C4-2B (cell line): Measurements from ENCODE around the gene TLL2.

Source experiments
- ZFX ChIP-seq: fragments of 450-650 bp; IDR thresholded peaks from 2 replicates; pipeline ENCODE4 v1.6.1; 2017
- TF ChIP-seq, protein P1 (sequence below): fragments of 450-650 bp; conservative IDR thresholded peaks from 2 replicates; pipeline ENCODE4 v1.5.1; 2017; ENCODE audit warnings: mild to moderate bottlenecking

DNA sequence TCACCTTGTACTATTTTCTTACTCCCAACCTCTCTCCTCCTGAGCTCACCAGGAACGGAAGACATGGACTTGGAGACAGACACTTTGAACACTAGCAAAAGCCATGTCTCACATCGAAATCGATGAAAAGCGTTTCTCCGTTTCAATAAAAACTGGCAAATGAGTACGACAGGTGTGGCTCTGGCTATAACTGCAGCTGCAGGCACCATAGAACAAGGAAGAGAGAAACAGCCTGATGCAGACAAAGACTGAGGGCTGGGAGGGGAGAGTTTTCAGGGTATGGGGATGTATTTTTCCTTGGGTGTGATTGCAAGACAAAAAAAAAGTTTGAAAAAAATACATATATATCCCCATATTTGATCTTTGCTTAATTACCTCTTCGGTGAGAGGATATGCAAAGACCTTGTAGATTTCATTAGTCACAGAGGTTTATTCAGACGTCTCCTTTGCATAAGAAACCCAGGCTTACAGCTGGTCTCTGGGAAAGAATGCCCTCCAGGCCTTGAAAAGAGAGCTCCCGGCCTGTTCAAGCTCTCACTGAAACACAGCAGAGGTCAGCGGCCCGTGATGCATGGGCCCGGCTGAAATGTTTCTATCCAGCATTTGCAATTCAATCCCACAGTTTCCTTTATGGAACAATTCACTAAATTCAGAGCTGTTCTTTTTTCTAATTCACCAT is 63.1 kb downstream of the TLL2 start:
- TF ChIP-seq, protein P1, sequence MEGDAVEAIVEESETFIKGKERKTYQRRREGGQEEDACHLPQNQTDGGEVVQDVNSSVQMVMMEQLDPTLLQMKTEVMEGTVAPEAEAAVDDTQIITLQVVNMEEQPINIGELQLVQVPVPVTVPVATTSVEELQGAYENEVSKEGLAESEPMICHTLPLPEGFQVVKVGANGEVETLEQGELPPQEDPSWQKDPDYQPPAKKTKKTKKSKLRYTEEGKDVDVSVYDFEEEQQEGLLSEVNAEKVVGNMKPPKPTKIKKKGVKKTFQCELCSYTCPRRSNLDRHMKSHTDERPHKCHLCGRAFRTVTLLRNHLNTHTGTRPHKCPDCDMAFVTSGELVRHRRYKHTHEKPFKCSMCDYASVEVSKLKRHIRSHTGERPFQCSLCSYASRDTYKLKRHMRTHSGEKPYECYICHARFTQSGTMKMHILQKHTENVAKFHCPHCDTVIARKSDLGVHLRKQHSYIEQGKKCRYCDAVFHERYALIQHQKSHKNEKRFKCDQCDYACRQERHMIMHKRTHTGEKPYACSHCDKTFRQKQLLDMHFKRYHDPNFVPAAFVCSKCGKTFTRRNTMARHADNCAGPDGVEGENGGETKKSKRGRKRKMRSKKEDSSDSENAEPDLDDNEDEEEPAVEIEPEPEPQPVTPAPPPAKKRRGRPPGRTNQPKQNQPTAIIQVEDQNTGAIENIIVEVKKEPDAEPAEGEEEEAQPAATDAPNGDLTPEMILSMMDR: no peak
- no peak for TF ChIP-seq ZFX
